ENCODE data around the gene EHMT1.
A peak's percentile ranks its signal among the peaks of the same experiment; 100 is the strongest.

The EHMT1 gene

DNA sequence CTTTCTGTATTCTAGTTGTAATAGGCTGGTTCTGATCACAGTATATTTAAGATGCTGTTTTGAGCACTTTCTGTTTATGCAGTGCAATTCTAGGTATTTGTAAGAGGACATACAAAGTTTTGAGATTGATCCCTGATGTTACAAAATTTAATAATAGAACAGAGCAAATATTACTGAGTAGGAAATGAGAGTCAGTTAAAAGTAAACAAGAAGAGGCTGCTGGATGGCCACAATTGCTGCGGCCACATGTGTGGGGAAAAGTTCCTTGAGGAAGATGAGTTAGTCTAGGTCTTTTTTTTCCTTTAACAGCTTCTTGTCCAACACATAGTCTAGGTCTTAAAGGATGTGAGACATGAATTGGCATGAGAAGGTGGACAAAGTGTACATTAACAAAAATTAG lies 11.3 kb downstream of the EHMT1 start:
- Histone ChIP-seq H3K4me3 (no peak overlapping the region), H3K4me2 (peak overlapping the region; percentile 9 to 88 (median 70); a peak in 18 of 22 replicates), H3K27ac (no peak overlapping the region), H4K20me1 (peaks cover 79 to 100% (median 100%) of the 10 kb centered on the region in 11 experiments; a peak in 21 of 22 replicates), H3K4me1 (peaks cover 69 to 83% (median 78%) of the 10 kb centered on the region in 10 experiments), H3K36me3 (peaks cover 0 to 53% (median 19%) of the 10 kb centered on the region in 11 experiments; a peak in 18 of 22 replicates), H3K9me3 (replicated peaks in 1 of 11) (peaks cover 0 to 5% (median 0%) of the 10 kb centered on the region in 11 experiments; a peak in 4 of 22 replicates), H3K27me3 (no peaks in the 10 kb centered on the region), H3K9ac (peak overlapping the region in 3 of 11 experiments; percentile 3 to 37 (median 28); a peak in 2 of 22 replicates)
- no peak for TF ChIP-seq Cebpa-rat (IDR thresholded peaks at IDR 0.05)

DNA sequence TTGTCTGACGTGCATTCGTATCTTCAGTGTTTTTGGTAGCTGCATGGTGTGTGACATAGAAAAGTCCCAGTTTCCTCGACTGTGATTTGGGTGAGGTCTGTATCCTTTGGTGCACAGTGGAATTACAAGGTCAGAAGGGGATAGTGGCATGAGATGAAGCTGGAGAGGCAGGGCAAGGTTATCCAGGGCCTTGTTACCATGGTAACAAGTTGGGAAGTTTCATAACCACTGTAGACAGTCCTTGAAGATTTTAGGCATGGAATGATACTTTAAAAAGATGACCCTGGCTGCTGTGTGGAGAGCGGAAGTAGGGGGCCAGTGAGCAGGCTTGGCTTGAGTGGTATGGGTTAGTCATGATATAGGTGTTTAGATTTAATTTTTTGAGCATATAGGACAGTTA lies 11.9 kb downstream of the EHMT1 start:
- Histone ChIP-seq H3K4me3 (no peak overlapping the region), H3K4me1 (peaks cover 63 to 78% (median 73%) of the 10 kb centered on the region in 10 experiments), H3K9ac (no peak overlapping the region), H3K27me3 (no peaks in the 10 kb centered on the region), H3K4me2 (peak overlapping the region; percentile 15 to 88 (median 71); a peak in 17 of 22 replicates), H3K9me3 (replicated peaks in 1 of 11) (peaks cover 0 to 8% (median 0%) of the 10 kb centered on the region in 11 experiments; a peak in 4 of 22 replicates), H3K27ac (no peak overlapping the region), H4K20me1 (peaks cover 76 to 100% (median 99%) of the 10 kb centered on the region in 11 experiments; a peak in 21 of 22 replicates), H3K36me3 (peaks cover 0 to 56% (median 21%) of the 10 kb centered on the region in 11 experiments; a peak in 18 of 22 replicates)
- no peak for TF ChIP-seq Cebpa-rat (IDR thresholded peaks at IDR 0.05)

DNA sequence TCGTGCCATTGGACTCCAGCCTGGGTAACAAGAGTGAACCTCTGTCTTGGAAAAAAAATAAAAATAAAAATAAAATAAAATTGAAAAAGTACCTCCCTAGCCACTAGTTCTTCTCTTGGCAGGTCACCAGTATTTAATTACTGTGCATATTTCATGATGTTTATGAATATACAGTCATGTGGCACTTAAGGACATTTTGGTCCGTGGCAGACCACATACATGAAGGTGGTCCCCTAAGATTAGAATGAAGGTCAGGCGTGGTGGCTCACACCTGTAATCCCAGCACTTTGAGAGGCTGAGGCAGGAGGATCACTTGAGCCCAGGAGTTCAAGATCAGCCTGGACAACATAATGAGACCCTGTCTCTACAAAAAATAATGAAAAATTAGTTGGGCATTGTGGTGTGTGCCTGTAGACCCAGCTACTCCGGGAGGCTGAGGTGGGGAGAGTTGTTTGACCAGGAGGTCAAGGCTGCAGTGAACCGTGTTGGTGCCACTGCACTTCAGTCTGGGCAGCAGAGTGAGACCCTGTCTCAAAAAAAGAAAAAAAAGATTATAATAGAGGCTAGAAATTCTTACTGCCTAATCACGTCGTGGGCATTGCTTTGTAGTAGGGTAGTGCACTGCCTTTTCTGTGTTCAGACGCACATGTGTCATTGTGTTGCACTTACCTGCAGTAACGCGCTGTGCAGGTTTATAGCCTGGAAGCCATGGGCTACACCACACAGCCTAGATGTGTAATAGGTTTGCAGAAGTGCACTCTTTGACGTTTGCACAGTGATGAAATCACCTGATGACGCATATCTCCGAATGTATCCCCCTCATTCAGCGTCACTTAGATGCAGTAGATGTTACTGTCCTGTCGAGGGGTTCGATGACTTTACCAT lies 12.8 kb downstream of the EHMT1 start:
- Histone ChIP-seq H4K20me1 (peaks cover 75 to 100% (median 99%) of the 10 kb centered on the region in 11 experiments; a peak in 21 of 22 replicates), H3K4me1 (peaks cover 58 to 68% (median 66%) of the 10 kb centered on the region in 10 experiments), H3K27ac (0 out of 22 replicates have a peak overlapping the region, but pooled peaks of 1 of the 11 experiments have one; percentile 44), H3K9me3 (replicated peaks in 1 of 11) (peaks cover 0 to 8% (median 0%) of the 10 kb centered on the region in 11 experiments; a peak in 5 of 22 replicates), H3K9ac (peak overlapping the region in 1 of 11 experiments; percentile 39; a peak in 1 of 22 replicates), H3K36me3 (peaks cover 0 to 53% (median 23%) of the 10 kb centered on the region in 11 experiments; a peak in 18 of 22 replicates), H3K4me3 (no peak overlapping the region), H3K4me2 (peak overlapping the region; percentile 56 to 88 (median 72)), H3K27me3 (no peaks in the 10 kb centered on the region)
- TF ChIP-seq Cebpa-rat (IDR thresholded peaks at IDR 0.05), result no peak

DNA sequence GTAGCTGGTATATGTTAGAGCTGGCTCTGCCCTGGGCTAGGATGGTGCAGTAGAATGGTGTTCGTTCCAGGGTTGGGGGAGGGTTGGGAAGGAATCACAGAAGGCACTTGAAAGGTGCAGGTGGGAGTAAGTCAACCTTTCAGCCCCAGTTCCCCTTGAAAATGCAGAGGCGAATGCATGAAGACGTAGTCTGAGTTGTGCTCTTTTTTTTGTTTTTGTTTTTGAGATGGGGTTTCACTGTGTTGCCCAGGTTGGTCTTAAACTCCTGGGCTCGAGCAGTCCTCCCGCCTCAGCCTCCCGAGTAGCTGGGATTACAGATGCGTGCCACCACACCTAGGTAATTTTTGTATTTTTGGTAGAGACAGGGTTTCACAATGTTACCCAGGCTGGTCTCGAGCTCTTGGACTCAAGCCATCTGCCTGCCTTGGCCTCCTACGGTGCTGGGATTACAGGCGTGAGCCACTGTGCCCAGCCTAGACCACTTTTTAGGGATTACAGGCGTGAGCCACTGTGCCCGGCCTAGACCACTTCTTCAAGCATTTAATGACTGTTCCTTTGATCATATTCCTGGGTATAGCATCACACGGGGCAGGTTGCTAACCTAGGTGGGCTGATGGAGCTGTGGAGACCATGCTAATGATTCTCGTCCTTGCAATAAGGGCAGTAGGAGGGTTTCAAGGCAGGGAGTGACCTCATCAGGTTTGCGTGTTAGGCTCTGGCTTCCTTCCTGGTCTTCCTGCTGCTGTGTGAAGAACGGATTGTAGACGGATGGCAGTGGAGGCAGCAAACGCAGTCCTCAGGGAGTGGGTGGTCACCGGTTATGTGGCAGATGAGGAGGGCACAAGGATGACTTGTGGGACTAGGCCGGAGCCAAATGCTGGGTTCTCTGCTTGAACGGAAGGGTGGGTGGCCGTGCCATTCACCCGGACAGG lies 13.7 kb downstream of the EHMT1 start:
- Histone ChIP-seq H4K20me1 (peaks cover 76 to 100% (median 99%) of the 10 kb centered on the region in 11 experiments; a peak in 21 of 22 replicates), H3K9me3 (replicated peaks in 1 of 11) (peaks cover 0 to 11% (median 4%) of the 10 kb centered on the region in 11 experiments; a peak in 7 of 22 replicates), H3K36me3 (peaks cover 0 to 53% (median 29%) of the 10 kb centered on the region in 11 experiments; a peak in 18 of 22 replicates), H3K4me2 (peak overlapping the region; percentile 56 to 88 (median 71)), H3K27me3 (no peaks in the 10 kb centered on the region), H3K27ac (peak overlapping the region in 8 of 11 experiments; percentile 12 to 44 (median 25); a peak in 8 of 22 replicates), H3K4me3 (no peak overlapping the region), H3K4me1 (peaks cover 50 to 59% (median 57%) of the 10 kb centered on the region in 10 experiments), H3K9ac (peak overlapping the region in 8 of 11 experiments; percentile 5 to 58 (median 36); a peak in 13 of 22 replicates)
- TF ChIP-seq Cebpa-rat (IDR thresholded peaks at IDR 0.05), result no peak

DNA sequence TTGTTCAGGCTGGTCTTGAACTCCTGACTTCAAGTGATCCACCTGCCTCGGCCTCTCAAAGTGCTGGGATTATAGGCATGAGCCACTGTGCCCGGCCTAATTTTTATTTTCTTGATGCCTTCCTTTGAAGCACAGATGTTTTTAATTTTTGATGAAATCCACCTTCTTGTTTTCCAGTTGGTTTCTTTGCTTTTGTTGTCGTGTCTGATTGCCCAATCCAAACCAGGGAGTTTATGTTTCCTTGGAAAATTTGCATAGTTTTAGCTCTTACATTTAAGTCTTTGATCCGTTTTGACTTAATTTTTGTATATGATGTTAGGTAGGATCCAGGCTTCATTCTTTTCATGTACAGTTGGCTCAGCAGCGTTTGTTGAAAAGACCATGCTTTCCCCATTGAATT lies 15.2 kb downstream of the EHMT1 start:
- peaks cover 86 to 100% (median 99%) of the 10 kb centered on the region in 11 experiments; a peak in 21 of 22 replicates for H4K20me1 ChIP-seq
- H3K27me3 ChIP-seq, result no peaks in the 10 kb centered on the region
- H3K9me3 ChIP-seq (replicated peaks in 1 of 11), result peaks cover 0 to 12% (median 8%) of the 10 kb centered on the region in 11 experiments; a peak in 8 of 22 replicates
- no peak overlapping the region for H3K4me2 ChIP-seq
- no peak overlapping the region for H3K27ac ChIP-seq
- H3K4me1 ChIP-seq, result peaks cover 42 to 55% (median 52%) of the 10 kb centered on the region in 10 experiments
- no peak for TF ChIP-seq Cebpa-rat (IDR thresholded peaks at IDR 0.05)
- no peak overlapping the region for H3K4me3 ChIP-seq
- no peak overlapping the region for H3K9ac ChIP-seq
- peaks cover 0 to 61% (median 38%) of the 10 kb centered on the region in 11 experiments; a peak in 18 of 22 replicates for H3K36me3 ChIP-seq

DNA sequence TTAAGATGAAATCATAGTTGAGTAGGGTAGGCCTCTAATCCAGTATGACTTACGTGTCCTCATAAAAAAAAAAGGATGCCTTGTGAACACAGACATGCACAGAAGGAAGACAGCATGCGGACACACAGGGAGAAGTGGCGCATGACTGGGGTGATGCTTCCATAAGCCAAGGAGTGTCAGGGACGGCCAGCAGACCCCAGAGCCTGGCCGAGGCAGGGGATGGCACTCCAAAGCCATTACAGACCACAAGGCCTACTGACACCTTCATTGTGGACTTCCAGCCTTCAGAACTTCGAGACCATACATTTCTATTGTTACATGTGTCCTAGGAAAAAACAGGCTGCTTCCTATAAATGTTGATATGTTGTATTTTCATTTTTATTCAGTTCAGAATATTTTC lies 19.9 kb downstream of the EHMT1 start:
- Histone ChIP-seq H3K9ac (peak overlapping the region in 1 of 11 experiments; percentile 52; a peak in 2 of 22 replicates), H4K20me1 (peaks cover 81 to 100% (median 99%) of the 10 kb centered on the region in 11 experiments), H3K36me3 (peaks cover 24 to 78% (median 72%) of the 10 kb centered on the region in 11 experiments), H3K9me3 (replicated peaks in 1 of 11) (peaks cover 0 to 12% (median 8%) of the 10 kb centered on the region in 11 experiments; a peak in 8 of 22 replicates), H3K27ac (0 out of 22 replicates have a peak overlapping the region, but pooled peaks of 1 of the 11 experiments have one; percentile 18), H3K4me3 (no peak overlapping the region), H3K4me2 (peak overlapping the region in 10 of 11 experiments; percentile 18 to 64 (median 46); a peak in 18 of 22 replicates), H3K4me1 (peaks cover 8 to 27% (median 15%) of the 10 kb centered on the region in 10 experiments; a peak in 18 of 20 replicates), H3K27me3 (no peaks in the 10 kb centered on the region)
- TF ChIP-seq Cebpa-rat (IDR thresholded peaks at IDR 0.05), result no peak

DNA sequence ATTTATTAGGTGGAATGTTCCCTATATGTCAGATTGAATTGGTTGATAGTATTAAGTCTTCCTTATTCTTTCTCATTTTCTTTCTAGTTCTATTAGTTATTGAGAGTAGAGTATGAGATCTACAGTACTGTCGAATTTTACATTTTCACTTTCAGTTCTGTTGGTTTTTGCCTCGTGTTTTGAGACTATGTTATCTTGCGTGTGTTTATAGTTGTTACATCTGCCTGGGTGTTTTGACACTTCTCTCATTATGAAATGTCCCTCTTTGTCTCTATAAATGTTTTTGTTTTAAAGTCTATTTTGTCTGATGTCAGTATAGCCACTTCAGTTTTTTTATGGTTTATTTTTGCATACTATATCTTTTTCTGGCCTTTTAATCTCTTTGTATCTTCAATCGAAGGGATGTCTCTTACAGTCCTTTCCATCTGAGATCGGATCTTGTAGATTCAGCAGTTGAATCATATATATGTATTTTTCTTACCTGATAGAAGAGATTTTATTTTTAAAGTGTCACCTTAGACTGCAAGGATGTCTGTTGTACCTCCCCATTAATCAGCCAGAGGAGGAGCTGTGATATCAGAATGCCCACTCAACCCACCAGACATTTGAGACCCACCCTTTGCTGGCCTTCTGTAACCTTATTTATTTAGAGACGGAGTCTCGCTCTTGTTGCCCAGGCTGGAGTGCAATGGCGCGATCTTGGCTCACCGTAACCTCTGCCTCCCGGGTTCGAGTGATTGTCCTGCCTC lies 20.7 kb downstream of the EHMT1 start:
- Histone ChIP-seq H3K27me3 (no peaks in the 10 kb centered on the region), H3K4me1 (peaks cover 9 to 34% (median 18%) of the 10 kb centered on the region in 10 experiments; a peak in 19 of 20 replicates), H4K20me1 (peaks cover 81 to 100% (median 99%) of the 10 kb centered on the region in 11 experiments), H3K9me3 (replicated peaks in 1 of 11) (peaks cover 0 to 12% (median 8%) of the 10 kb centered on the region in 11 experiments; a peak in 8 of 22 replicates), H3K36me3 (peaks cover 29 to 85% (median 77%) of the 10 kb centered on the region in 11 experiments), H3K4me3 (no peak overlapping the region), H3K27ac (peak overlapping the region in 4 of 11 experiments; percentile 1 to 29 (median 15); a peak in 2 of 22 replicates), H3K4me2 (peak overlapping the region; percentile 0 to 59 (median 37); a peak in 16 of 22 replicates), H3K9ac (peak overlapping the region in 2 of 11 experiments; percentile 11 to 52; a peak in 4 of 22 replicates)
- TF ChIP-seq Cebpa-rat (IDR thresholded peaks at IDR 0.05), result no peak
